Loucy (cell line): ENCODE measurements around the gene PAM.

ENCODE experiments used
- CTCF ChIP-seq: fragments of 200-600 bp; sonication (generic); conservative IDR thresholded peaks from 2 replicates; pipeline ENCODE4 v1.5.1; 2014; ENCODE audit warnings: mild to moderate bottlenecking, antibody characterized with exemption, low read length
- EZH2phosphoT487 ChIP-seq: fragments of 200-600 bp; IDR thresholded peaks from 2 replicates; pipeline ENCODE4 v1.6.1; 2018; ENCODE audit warnings: antibody characterized with exemption, mild to moderate bottlenecking, moderate library complexity, borderline replicate concordance

- TF ChIP-seq CTCF, result no peak
- no peak for TF ChIP-seq EZH2phosphoT487
Observed at GRCh38 chr5:102933721-102934459, 178.8 kb downstream of the PAM start.
